ENCODE results near the gene NPHP1. TPM values are rescaled to one million over a fixed set of nuclear protein-coding genes. Genes with fewer than 3 reads are reported as not detected.

Gene NPHP1
- total RNA-seq, 1 experiment from 2014 or later, result 4.7 TPM

DNA sequence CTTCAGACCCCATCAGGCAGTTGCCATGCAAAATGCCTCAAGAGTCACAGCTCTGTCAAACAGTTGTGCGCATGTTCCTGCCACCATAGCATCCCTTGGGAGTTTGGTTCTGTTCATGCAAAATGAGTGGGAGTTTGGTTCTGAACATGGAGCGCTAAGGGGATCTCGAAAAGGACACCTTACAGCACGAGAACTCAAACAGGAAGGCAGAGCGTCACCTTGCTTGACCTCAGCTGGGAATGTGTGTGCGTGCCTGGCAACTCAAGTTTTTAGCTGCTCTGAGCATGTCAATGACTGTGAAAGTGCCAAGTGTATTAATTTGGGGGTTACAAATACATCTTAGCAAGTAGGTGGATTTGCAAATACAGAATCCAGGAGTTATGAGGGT, 105.8 kb downstream of the NPHP1 start:
- Histone ChIP-seq H3K27me3 (ENCODE audit: insufficient read depth, low read length) (no peaks in the 10 kb centered on the region), H2AFZ (ENCODE audit: low read depth, low read length, poor library complexity, severe bottlenecking) (no peak overlapping the region), H3K4me3 (replicated peaks in 1 of 2; ENCODE audit: low read depth in 1 of 2, low read length in 2 of 2) (no peak overlapping the region), H3K27ac (ENCODE audit: low read depth, low read length) (peak overlapping the region; percentile 100), H3K9me2 (ENCODE audit: insufficient read depth) (no peaks in the 10 kb centered on the region), H3K9me3 (ENCODE audit: control insufficient read depth in 1 of 2, insufficient read depth in 1 of 2, low read depth in 1 of 2, low read length in 2 of 2) (no peaks in the 10 kb centered on the region), H4K20me1 (ENCODE audit: insufficient read depth) (no peaks in the 10 kb centered on the region), H3K4me2 (ENCODE audit: low read length) (no peak overlapping the region), H3K9ac (ENCODE audit: low read length) (peak overlapping the region; percentile 78; the same call in 1 of the 2 replicates), H3K79me2 (ENCODE audit: insufficient read depth, low read length) (peaks cover 90% of the 10 kb centered on the region), H3K36me3 (ENCODE audit: control insufficient read depth in 1 of 2, insufficient read depth in 2 of 2, low read length in 2 of 2) (peaks cover 0 to 27% of the 10 kb centered on the region in 2 experiments; a peak in 1 of 4 replicates), H3K4me1 (ENCODE audit: control insufficient read depth in 1 of 2, insufficient read depth in 2 of 2, low read length in 2 of 2) (peaks cover 65 to 89% of the 10 kb centered on the region in 2 experiments)
- intact Hi-C loops (cut with micrococcal nuclease), result no loop called here
- ChIA-PET POLR2A (no interaction called here), RAD21 (ENCODE audit: low non-redundant PET in 1 of 2, low total read pairs in 2 of 2, uncharacterized antibody in 2 of 2, unreplicated experiment in 2 of 2) (no interaction called here), CTCF (no interaction called here)
- no peak for TF ChIP-seq RAD21 (IDR thresholded peaks at IDR 0.05; ENCODE audit: low read depth)
- peak; percentile 31; the same call in 1 of the 2 replicates for TF ChIP-seq POLR2AphosphoS5 (IDR thresholded peaks at IDR 0.05; ENCODE audit: low read depth, low read length)
- DNase-seq (ENCODE audit: low read depth, low spot score), result no peak
- no peak for ATAC-seq
- BruUV-seq (replicated peaks), result no TSS peak

DNA sequence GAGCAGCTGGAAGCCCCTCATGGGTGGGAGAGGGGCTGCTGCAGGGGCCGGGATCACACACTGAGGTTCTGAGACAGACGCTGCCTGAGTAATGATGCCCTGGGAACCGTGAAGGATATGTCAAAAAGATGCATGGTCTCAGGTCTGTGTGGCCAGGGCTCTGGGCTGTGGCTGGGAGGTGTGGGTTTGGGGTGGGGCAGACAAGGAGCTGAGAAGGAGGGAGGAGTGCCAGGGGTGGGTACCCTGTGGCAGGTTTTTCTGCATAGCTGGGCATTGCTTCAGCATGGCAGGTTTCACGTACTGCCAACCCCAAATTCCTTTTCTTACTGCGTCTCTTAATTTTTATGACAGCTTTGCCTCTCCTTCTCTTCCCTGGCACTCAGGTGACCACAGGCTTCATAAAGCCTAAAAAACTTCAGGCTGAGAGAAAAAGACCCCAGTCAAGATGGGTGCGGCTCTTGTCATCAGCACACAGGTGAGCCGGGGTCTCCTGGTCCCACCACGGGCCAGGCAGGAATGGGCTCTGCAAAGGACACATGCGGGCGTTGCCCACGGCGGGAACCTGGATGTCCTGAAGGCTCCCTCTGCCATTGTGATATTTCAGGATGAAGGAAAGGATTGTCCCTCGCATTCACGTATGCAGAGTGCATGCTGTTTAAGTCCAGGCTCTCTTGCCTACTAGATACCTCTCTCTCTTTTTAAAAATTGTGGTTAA, 107.2 kb downstream of the NPHP1 start:
- ATAC-seq, result no peak
- no peak for DNase-seq (ENCODE audit: low read depth, low spot score)
- ChIA-PET RAD21 (ENCODE audit: low non-redundant PET in 1 of 2, low total read pairs in 2 of 2, uncharacterized antibody in 2 of 2, unreplicated experiment in 2 of 2) (no interaction called here), POLR2A (no interaction called here), CTCF (no interaction called here)
- Histone ChIP-seq H2AFZ (ENCODE audit: low read depth, low read length, poor library complexity, severe bottlenecking) (no peak overlapping the region), H3K4me3 (replicated peaks in 1 of 2; ENCODE audit: low read depth in 1 of 2, low read length in 2 of 2) (no peak overlapping the region), H3K36me3 (ENCODE audit: control insufficient read depth in 1 of 2, insufficient read depth in 2 of 2, low read length in 2 of 2) (peaks cover 0 to 26% of the 10 kb centered on the region in 2 experiments; a peak in 1 of 4 replicates), H3K27ac (ENCODE audit: low read depth, low read length) (peak overlapping the region; percentile 43), H3K79me2 (ENCODE audit: insufficient read depth, low read length) (peaks cover 76% of the 10 kb centered on the region), H3K27me3 (ENCODE audit: insufficient read depth, low read length) (no peaks in the 10 kb centered on the region), H3K4me2 (ENCODE audit: low read length) (0 out of 2 replicates have a peak overlapping the region, but pooled peaks have one; percentile 17), H3K9me3 (ENCODE audit: control insufficient read depth in 1 of 2, insufficient read depth in 1 of 2, low read depth in 1 of 2, low read length in 2 of 2) (no peaks in the 10 kb centered on the region), H3K9me2 (ENCODE audit: insufficient read depth) (no peaks in the 10 kb centered on the region), H4K20me1 (ENCODE audit: insufficient read depth) (no peaks in the 10 kb centered on the region), H3K9ac (ENCODE audit: low read length) (no peak overlapping the region), H3K4me1 (ENCODE audit: control insufficient read depth in 1 of 2, insufficient read depth in 2 of 2, low read length in 2 of 2) (peaks cover 51 to 76% of the 10 kb centered on the region in 2 experiments)
- intact Hi-C loops (cut with micrococcal nuclease), result no loop called here
- no peak for TF ChIP-seq JUND (IDR thresholded peaks at IDR 0.05)
- TF ChIP-seq RAD21 (IDR thresholded peaks at IDR 0.05; ENCODE audit: low read depth), result no peak
- 0 out of 2 replicates have a peak, but pooled peaks have one; percentile 29 for TF ChIP-seq POLR2AphosphoS5 (IDR thresholded peaks at IDR 0.05; ENCODE audit: low read depth, low read length)
- TF ChIP-seq CBX3 (IDR thresholded peaks at IDR 0.05; ENCODE audit: low read depth), result no peak
- no TSS peak for BruUV-seq (replicated peaks)
